IPS-18a (cell line): Measurements from ENCODE around the gene DEPDC1B.
"Not testable (repeated sequence)": the region's sequence is repeated elsewhere in the genome, so short reads cannot be mapped to it uniquely, and the experiment has no call there.

Experiments used
- H3K27ac ChIP-seq: one replicate; pipeline ENCODE4 v1.5.1; 2013; ENCODE audit warnings: low read length
- H3K27me3 ChIP-seq: one replicate; pipeline ENCODE4 v1.6.1; 2013; ENCODE audit warnings: mild to moderate bottlenecking, low read length; ENCODE audit not compliant: control insufficient read depth, insufficient read depth
- H3K36me3 ChIP-seq: one replicate; pipeline ENCODE4 v1.6.1; 2013; ENCODE audit warnings: low read depth, low read length; ENCODE audit not compliant: control insufficient read depth
- H3K4me1 ChIP-seq: one replicate; pipeline ENCODE4 v1.6.1; 2013; ENCODE audit warnings: low read depth, low read length; ENCODE audit not compliant: control insufficient read depth
- H3K4me3 ChIP-seq: one replicate; pipeline ENCODE4 v1.5.1; 2013; ENCODE audit warnings: low read length
- H3K9ac ChIP-seq: one replicate; pipeline ENCODE4 v1.6.1; 2013; ENCODE audit warnings: mild to moderate bottlenecking, low read length, moderate library complexity
- H3K9me3 ChIP-seq: one replicate; pipeline ENCODE4 v1.6.1; 2013; ENCODE audit warnings: low read depth, low read length; ENCODE audit not compliant: control insufficient read depth

The DEPDC1B gene, protein sequence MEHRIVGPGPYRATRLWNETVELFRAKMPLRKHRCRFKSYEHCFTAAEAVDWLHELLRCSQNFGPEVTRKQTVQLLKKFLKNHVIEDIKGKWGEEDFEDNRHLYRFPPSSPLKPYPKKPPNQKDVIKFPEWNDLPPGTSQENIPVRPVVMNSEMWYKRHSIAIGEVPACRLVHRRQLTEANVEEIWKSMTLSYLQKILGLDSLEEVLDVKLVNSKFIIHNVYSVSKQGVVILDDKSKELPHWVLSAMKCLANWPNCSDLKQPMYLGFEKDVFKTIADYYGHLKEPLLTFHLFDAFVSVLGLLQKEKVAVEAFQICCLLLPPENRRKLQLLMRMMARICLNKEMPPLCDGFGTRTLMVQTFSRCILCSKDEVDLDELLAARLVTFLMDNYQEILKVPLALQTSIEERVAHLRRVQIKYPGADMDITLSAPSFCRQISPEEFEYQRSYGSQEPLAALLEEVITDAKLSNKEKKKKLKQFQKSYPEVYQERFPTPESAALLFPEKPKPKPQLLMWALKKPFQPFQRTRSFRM

DNA sequence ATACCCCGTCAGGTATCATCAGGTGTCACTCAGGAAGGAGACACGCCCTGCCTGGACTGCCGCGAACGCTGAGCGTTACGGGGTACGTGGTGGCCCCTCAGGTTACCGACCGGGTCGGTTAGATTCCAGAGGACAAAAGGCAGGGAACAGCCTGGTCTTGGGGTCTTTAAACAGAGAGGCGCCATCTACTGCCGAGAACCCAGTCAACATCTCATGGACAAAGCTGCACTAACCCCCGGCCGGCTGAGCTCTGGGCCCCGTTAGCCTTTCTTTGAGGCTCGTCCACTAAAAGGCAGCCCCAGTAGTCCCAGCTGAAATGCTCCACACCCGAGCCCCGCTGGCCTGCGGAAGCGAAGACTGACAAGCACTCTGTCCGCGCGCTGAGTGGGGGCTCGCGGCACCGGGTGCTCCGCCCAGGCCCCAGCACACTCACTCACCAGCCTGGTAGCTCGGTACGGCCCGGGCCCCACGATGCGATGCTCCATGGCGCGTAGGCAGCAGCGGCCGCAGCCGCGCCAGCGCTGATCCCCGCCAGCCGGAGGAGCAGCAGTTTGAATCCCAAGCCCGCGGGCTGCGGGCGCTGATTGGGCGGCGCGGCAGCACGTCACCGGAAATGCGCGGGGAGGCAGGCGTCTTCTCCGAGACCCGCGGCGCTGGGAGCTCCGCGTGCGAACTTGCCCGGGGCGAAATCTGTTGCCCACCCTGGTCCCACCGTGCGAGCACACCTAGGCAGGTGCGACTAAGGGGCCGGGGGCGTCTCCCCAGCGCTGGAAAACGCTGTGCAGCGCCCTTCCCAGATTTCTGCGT lies at the start of gene DEPDC1B:
Gene DEPDC1B (minus strand): TSS at position 558 of the 807 bp plus-strand sequence. CDS start 73 bp downstream, at position 485.
- no peaks in the 10 kb centered on the region for H3K36me3 ChIP-seq
- no peaks in the 10 kb centered on the region for H3K9me3 ChIP-seq
- peak within 1 kb of the TSS; percentile 73 for H3K4me3 ChIP-seq
- H3K4me1 ChIP-seq = peaks cover 16% of the 10 kb centered on the region
- H3K27me3 ChIP-seq = no peaks in the 10 kb centered on the region
- peak within 1 kb of the TSS; percentile 70 for H3K27ac ChIP-seq
- H3K9ac ChIP-seq = peak within 1 kb of the TSS; percentile 92

DNA sequence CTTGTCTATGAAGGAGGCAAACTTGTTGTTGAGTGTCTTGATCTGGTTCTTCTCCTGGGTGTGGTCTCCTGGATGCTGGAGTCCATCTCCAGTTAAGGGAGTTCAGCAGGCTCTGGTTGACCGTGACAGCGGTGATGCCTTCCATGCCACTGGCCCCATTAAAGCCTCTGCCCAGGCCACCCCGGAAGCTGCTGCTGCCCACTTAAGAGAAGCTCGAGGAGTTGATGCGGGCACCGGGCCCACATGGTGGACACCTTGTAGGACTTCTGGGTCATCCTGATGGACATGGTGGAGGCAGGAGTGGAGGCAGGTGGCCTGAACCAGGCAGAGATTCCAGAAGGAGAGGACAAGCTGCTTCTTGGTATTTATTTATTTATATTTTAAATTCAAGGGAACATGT lies 44.7 kb upstream of the DEPDC1B start:
- H3K9ac ChIP-seq = no peak overlapping the region
- H3K9me3 ChIP-seq = no peaks in the 10 kb centered on the region
- H3K27ac ChIP-seq = no peak overlapping the region
- H3K4me1 ChIP-seq = no peaks in the 10 kb centered on the region
- no peaks in the 10 kb centered on the region for H3K27me3 ChIP-seq
- H3K36me3 ChIP-seq = no peaks in the 10 kb centered on the region
- H3K4me3 ChIP-seq = no peak overlapping the region

DNA sequence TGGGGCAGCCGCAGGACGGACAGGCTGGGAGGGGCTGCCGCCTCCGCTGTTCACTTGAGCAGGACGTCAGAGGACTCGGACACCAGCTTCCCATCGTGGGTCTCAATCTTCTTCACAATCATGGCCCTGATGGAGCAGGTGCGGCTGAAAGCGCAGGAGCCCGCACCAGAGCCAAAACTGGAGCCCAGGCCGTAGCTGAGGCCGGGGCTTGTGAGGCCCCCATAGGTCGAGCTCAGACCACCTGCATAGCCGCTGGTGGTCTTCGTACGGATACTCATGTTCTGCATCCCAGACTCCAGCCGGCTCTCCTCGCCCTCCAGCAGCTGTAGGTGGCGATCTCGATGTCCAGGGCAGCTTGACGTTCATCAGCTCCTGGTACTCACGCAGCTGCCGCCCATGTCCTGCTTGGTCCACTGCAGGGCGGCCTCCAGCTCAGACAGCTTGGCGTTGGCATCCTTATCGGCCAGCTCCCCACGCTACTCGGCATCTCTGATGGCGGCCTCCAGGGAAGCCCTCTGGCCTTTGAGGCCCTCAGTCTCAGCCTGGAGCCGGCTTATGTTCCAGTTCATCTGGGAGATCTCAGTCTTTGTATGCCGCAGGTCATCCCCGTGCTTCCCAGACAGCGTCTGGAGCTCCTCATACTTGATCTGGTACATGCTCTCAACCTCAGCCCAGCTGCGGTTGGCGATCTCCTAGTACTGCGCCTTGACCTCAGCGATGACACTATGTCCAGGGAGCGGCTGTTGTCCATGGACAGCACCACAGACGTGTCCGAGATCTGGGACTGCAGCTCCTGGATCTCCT lies 43.7 kb upstream of the DEPDC1B start:
- Histone ChIP-seq H3K4me1 (no peaks in the 10 kb centered on the region), H3K36me3 (no peaks in the 10 kb centered on the region), H3K27me3 (no peaks in the 10 kb centered on the region), H3K4me3 (no peak overlapping the region), H3K9ac (no peak overlapping the region), H3K27ac (no peak overlapping the region), H3K9me3 (no peaks in the 10 kb centered on the region)

DNA sequence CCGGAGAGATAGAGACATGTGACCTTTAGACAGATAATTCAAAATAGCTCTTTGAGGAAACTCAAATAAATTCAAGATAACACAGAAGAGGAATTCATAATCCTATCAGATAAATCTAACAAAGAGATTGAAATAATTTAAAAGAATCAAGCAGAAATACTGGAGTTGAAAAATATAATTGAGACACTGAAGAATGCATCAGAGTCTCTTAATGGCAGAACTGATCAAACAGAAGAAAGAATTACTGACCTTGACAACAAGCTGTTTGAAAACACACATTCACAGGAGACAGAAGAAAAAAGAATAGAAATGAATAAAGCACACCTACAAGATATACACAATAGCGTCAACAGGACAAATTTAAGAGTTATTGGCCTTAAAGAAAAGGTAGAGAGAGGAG lies 40.4 kb upstream of the DEPDC1B start:
- H3K27me3 ChIP-seq = no peaks in the 10 kb centered on the region
- H3K4me3 ChIP-seq = no peak overlapping the region
- no peaks in the 10 kb centered on the region for H3K36me3 ChIP-seq
- H3K9ac ChIP-seq = no peak overlapping the region
- no peaks in the 10 kb centered on the region for H3K4me1 ChIP-seq
- H3K9me3 ChIP-seq = no peaks in the 10 kb centered on the region
- no peak overlapping the region for H3K27ac ChIP-seq

DNA sequence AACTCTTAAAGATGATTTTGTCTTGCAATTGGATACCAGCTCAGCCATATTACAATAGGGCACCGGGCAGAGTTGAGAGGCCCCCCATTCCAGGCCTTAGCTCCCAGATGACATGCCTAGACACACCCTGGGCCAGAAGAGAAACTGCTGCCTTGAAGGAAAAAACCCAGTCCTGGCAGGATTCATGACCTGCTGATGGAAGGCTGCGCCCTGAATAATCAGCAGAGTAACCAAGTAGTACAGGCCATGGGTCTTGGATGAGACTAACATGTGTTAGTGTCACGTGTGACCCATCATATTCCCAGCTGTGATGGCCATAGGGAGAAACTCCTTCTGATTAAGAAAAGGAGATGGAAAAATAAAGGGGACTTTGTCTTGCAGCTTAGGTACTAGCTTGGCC lies 39.0 kb upstream of the DEPDC1B start:
- Histone ChIP-seq H3K4me3 (no peak overlapping the region), H3K27ac (no peak overlapping the region), H3K4me1 (no peaks in the 10 kb centered on the region), H3K9ac (no peak overlapping the region), H3K27me3 (no peaks in the 10 kb centered on the region), H3K9me3 (no peaks in the 10 kb centered on the region), H3K36me3 (no peaks in the 10 kb centered on the region)

DNA sequence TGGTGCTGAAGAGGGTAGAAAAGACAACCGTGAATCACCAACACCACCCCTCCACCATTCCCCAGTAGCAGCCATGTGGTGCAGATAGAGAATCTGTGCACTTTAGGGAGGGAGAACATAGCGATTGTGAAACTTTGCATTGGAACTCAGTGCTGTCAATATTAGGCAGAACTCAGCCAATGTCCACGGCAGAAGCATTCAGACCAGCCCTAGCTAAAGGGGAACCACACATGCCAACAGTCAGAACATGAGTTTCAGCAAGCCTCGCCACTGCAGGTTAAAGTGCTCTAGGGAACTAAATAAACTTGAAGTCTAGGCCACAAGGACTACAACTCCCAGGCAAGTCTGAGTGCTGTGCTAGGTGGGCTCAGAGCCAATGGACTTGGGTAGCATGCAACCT lies 38.5 kb upstream of the DEPDC1B start:
- H3K36me3 ChIP-seq = no peaks in the 10 kb centered on the region

DNA sequence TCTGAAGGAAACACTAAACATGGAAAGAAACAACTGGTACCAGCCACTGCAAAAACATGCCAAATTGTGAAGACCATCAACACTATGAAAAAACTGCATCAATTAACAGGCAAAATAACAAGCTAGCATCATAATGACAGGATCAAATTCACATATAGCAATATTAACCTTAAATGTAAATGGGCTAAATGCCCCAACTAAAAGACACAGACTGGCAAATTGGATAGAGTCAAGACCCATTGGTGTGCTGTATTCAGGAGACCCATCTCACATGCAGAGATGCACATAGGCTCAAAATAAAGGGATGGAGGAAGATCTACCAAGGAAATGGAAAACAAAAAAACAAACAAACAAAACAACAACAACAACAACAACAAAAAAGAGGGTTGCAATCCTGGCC lies 30.9 kb upstream of the DEPDC1B start:
- not testable (repeated sequence) for H3K36me3 ChIP-seq, H3K4me1 ChIP-seq

More for the DNA sequence above, 38.5 kb upstream of the DEPDC1B start:
- H3K27ac ChIP-seq = no peak overlapping the region
- no peak overlapping the region for H3K4me3 ChIP-seq
- H3K4me1 ChIP-seq = no peaks in the 10 kb centered on the region
- H3K27me3 ChIP-seq = no peaks in the 10 kb centered on the region
- H3K9ac ChIP-seq = no peak overlapping the region
- no peaks in the 10 kb centered on the region for H3K9me3 ChIP-seq

DNA sequence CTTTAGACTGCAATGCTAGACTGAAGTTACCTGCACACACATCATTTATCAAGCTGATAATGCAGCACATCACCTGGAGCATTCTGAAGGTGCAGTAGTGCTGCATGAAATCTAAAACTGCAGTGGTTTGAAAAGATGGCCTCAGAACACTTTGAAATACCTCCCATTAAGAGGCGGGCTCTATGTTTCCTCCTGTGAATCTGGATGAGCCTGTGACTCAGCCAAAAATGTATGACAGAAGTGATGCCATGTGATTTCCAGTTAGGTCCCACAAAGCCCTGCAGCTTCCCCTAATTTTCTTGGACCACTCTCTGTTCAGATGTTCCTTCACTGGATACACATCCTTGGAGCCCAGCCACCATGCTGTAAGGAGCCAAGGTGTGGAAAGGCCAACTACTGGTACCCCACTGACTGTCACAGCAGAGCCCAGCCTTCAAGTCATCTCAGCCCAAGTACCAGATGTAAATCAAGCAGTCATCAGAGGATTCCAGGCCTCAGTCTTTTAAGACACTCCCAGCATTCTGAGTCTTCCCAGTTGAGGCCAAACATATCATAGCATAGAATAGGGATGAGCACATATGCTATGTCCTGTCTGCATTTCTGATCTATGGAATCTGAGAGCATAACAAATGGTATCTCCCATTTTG lies 27.2 kb upstream of the DEPDC1B start:
- Histone ChIP-seq H3K27me3 (no peaks in the 10 kb centered on the region), H3K27ac (no peak overlapping the region), H3K9me3 (no peaks in the 10 kb centered on the region), H3K36me3 (no peaks in the 10 kb centered on the region), H3K9ac (no peak overlapping the region), H3K4me1 (no peaks in the 10 kb centered on the region), H3K4me3 (no peak overlapping the region)

More for the DNA sequence above, 30.9 kb upstream of the DEPDC1B start:
- H3K27me3 ChIP-seq, H3K9me3 ChIP-seq, H3K27ac ChIP-seq, H3K9ac ChIP-seq, H3K4me3 ChIP-seq: not testable (repeated sequence)

DNA sequence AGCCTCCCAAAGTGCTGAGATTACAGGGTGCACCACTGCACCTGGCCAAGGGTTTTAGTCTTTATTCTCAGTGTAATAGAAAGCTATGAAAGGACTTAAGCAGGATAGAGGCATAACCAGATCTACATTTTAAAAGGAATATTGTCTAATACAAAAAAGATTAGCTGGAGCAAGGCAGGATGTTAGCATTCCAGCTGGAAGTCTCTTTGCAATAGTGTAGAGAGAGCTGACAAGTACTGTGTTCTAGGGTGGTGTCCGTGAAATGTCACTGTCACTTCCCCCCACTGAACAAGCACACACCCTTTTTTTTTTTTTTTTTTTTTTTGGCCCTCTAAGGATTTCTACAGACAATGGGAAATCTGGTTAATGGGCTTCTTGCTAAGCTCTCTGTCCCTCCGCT lies 24.2 kb upstream of the DEPDC1B start:
- Histone ChIP-seq H3K9ac (no peak overlapping the region), H3K27me3 (no peaks in the 10 kb centered on the region), H3K4me1 (no peaks in the 10 kb centered on the region), H3K4me3 (no peak overlapping the region), H3K27ac (no peak overlapping the region), H3K9me3 (no peaks in the 10 kb centered on the region), H3K36me3 (no peaks in the 10 kb centered on the region)

DNA sequence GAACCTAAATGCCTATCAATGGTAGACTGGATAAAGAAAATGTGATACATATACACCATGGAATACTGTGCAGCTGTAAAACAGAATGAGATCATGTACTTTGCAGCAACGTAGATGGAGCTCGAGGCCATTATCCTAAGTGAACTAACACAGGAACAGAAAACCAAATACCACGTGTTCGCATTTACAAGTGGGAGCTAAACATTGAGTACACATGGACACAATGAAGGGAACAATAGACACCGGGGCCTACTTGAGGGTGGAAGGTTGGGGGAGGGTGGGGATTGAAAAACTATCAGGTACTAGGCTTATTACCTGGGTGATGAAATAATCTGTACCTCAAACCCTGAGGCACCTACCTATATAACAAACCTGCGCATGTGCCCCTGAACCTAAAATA lies 22.4 kb upstream of the DEPDC1B start:
- Histone ChIP-seq H3K36me3 (no peaks in the 10 kb centered on the region), H3K9ac (no peak overlapping the region), H3K27me3 (no peaks in the 10 kb centered on the region), H3K27ac (no peak overlapping the region), H3K9me3 (no peaks in the 10 kb centered on the region), H3K4me1 (no peaks in the 10 kb centered on the region), H3K4me3 (no peak overlapping the region)

DNA sequence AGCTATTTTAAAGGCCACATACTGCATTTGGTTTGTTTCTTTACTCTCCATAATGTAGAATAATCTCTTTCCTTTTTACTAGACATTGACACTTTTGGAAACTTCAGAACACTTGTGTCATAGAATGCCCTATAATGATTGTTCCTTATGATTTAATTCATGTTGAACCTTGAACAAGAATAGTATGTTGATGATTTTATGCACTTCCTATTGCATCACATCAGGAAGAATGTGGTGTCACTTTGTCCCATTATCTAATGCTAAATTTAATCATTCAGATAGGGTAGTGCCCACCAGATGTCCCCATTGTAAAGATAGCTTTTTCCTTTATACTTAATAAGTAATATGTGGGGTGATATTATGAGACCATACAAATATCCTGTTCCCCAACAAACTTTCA lies 19.4 kb upstream of the DEPDC1B start:
- H3K4me3 ChIP-seq = no peak overlapping the region
- H3K36me3 ChIP-seq = no peaks in the 10 kb centered on the region
- H3K9ac ChIP-seq = no peak overlapping the region
- H3K27me3 ChIP-seq = no peaks in the 10 kb centered on the region
- H3K27ac ChIP-seq = no peak overlapping the region
- H3K9me3 ChIP-seq = no peaks in the 10 kb centered on the region
- H3K4me1 ChIP-seq = no peaks in the 10 kb centered on the region
